Measurements from ENCODE around the gene KAT2B.

KAT2B gene

GRCh38 chr3:20064387-20064786 is 24.1 kb downstream of the KAT2B start:
- no peak for TF ChIP-seq CTCF (IDR thresholded peaks at IDR 0.05)
- H3K27ac ChIP-seq: no peak overlapping the region

GRCh38 chr3:20064796-20065564 is 24.7 kb downstream of the KAT2B start:
- H3K4me3 ChIP-seq (ENCODE audit: low read depth in 1 of 2, low read length in 1 of 2): no peak overlapping the region
- H3K4me1 ChIP-seq (ENCODE audit: control insufficient read depth in 1 of 2, insufficient read depth in 1 of 2, low read depth in 1 of 2, low read length in 1 of 2): peaks cover 12 to 16% of the 10 kb centered on the region in 2 experiments
- no peaks in the 10 kb centered on the region for H3K27me3 ChIP-seq
- TF ChIP-seq CTCF (IDR thresholded peaks at IDR 0.05): no peak
- H3K36me3 ChIP-seq: no peaks in the 10 kb centered on the region
- no peaks in the 10 kb centered on the region for H3K9me3 ChIP-seq
- H3K27ac ChIP-seq: no peak overlapping the region

More at GRCh38 chr3:20064387-20064786, 24.1 kb downstream of the KAT2B start:
- H3K27me3 ChIP-seq: no peaks in the 10 kb centered on the region
- no peaks in the 10 kb centered on the region for H3K9me3 ChIP-seq
- H3K4me3 ChIP-seq (ENCODE audit: low read depth in 1 of 2, low read length in 1 of 2): no peak overlapping the region
- peaks cover 12 to 18% of the 10 kb centered on the region in 2 experiments for H3K4me1 ChIP-seq (ENCODE audit: control insufficient read depth in 1 of 2, insufficient read depth in 1 of 2, low read depth in 1 of 2, low read length in 1 of 2)
- no peaks in the 10 kb centered on the region for H3K36me3 ChIP-seq

GRCh38 chr3:20066079-20066478 is 25.8 kb downstream of the KAT2B start:
- Histone ChIP-seq H3K4me1 (ENCODE audit: control insufficient read depth in 1 of 2, insufficient read depth in 1 of 2, low read depth in 1 of 2, low read length in 1 of 2) (peaks cover 4 to 5% of the 10 kb centered on the region in 2 experiments), H3K9me3 (no peaks in the 10 kb centered on the region), H3K4me3 (ENCODE audit: low read depth in 1 of 2, low read length in 1 of 2) (no peak overlapping the region), H3K36me3 (no peaks in the 10 kb centered on the region), H3K27ac (no peak overlapping the region), H3K27me3 (no peaks in the 10 kb centered on the region)
- no peak for TF ChIP-seq CTCF (IDR thresholded peaks at IDR 0.05)

GRCh38 chr3:20066850-20067617 is 26.8 kb downstream of the KAT2B start:
- Histone ChIP-seq H3K9me3 (no peaks in the 10 kb centered on the region), H3K36me3 (no peaks in the 10 kb centered on the region), H3K27me3 (no peaks in the 10 kb centered on the region), H3K4me3 (ENCODE audit: low read depth in 1 of 2, low read length in 1 of 2) (no peak overlapping the region), H3K27ac (no peak overlapping the region), H3K4me1 (ENCODE audit: control insufficient read depth in 1 of 2, insufficient read depth in 1 of 2, low read depth in 1 of 2, low read length in 1 of 2) (no peaks in the 10 kb centered on the region)
- TF ChIP-seq CTCF (IDR thresholded peaks at IDR 0.05): no peak

- Histone ChIP-seq H3K4me3 (ENCODE audit: low read depth in 1 of 2, low read length in 1 of 2) (no peak overlapping the region), H3K9me3 (no peaks in the 10 kb centered on the region), H3K27me3 (no peaks in the 10 kb centered on the region), H3K4me1 (ENCODE audit: control insufficient read depth in 1 of 2, insufficient read depth in 1 of 2, low read depth in 1 of 2, low read length in 1 of 2) (no peaks in the 10 kb centered on the region), H3K27ac (peak overlapping the region; percentile 12), H3K36me3 (peaks cover 5% of the 10 kb centered on the region)
- TF ChIP-seq CTCF (IDR thresholded peaks at IDR 0.05): no peak
Observed at GRCh38 chr3:20068512-20069177, 28.4 kb downstream of the KAT2B start.

Measured in neutrophil (primary cell).